ENCODE results near the gene DDAH2. TPM values are rescaled to one million over a fixed set of nuclear protein-coding genes. Genes with fewer than 3 reads are reported as not detected.

The DDAH2 gene
- total and polyA plus RNA-seq, 10 of the 15 experiments (the other 5 are each of a cell fraction or from before 2014, with no cell fraction given) = 0.35 to 9.9 (median 6.2) TPM

DNA sequence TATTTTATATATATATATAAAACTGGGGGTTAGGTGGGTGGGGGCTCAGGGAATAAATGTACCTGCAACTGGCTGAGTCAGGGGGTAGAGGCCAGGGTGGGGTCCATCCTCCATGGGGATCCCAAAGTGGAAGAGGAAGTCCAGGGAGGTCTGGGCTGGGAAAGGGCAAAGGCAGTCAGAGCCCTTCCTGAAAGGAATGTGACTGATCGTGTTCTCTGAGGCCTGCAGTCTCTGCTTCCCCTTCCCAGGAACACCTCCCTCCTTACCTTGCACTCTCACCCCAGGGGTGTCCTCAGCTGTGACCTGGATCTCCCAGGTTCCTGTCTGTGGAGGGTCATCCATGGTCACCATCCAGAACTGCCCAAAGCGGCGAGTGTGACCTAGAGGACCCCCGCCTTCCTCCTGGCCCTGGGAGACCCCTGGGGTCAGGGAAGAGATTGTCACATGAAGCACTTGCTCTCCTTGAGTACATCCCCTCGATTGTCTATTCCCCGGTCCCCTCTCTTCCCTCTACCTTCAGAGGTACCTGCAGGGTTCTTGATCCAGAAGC lies 38.1 kb upstream of the DDAH2 start:
- Histone ChIP-seq H3K36me3 (ENCODE audit: control insufficient read depth in 2 of 2, insufficient read depth in 2 of 2, low read length in 1 of 2) (no peaks in the 10 kb centered on the region), H2AFZ (ENCODE audit: control insufficient read depth, low read depth, low read length) (no peak overlapping the region), H3K79me2 (ENCODE audit: control insufficient read depth, insufficient read depth, low read length) (no peaks in the 10 kb centered on the region), H3K4me2 (ENCODE audit: control insufficient read depth, insufficient read depth) (no peak overlapping the region), H3K27ac (ENCODE audit: control insufficient read depth, insufficient read depth) (no peak overlapping the region), H3K9me3 (replicated peaks; ENCODE audit: control insufficient read depth, insufficient read depth, low read length) (no peaks in the 10 kb centered on the region), H3K4me1 (ENCODE audit: control insufficient read depth, insufficient read depth, low read length) (no peaks in the 10 kb centered on the region), H3K4me3 (no peak overlapping the region), H3K27me3 (replicated peaks in 1 of 2; ENCODE audit: control insufficient read depth in 2 of 2, insufficient read depth in 2 of 2, low read length in 1 of 2) (no peaks in the 10 kb centered on the region), H4K20me1 (ENCODE audit: control insufficient read depth, insufficient read depth) (no peaks in the 10 kb centered on the region), H3K9ac (ENCODE audit: control insufficient read depth, insufficient read depth, low read length) (no peak overlapping the region)
- ChIA-PET POLR2A (no interaction called here), SMC1A (ENCODE audit: uncharacterized antibody, unreplicated experiment) (interaction anchor here (1.6 kb wide), 1 partner anchor 30 kb away, joined by 3 read pairs; no protein-coding TSS in a partner anchor), RAD21 (ENCODE audit: unreplicated experiment) (no interaction called here), CTCF (interaction anchor here (9.2 kb wide), 1 partner anchor 33 kb away, joined by 208 read pairs; the partner anchor contains the start of genes CLIC1, DDAH2 and MSH5)
- intact Hi-C loops (cut with micrococcal nuclease; ENCODE audit: unreplicated experiment) = no loop called here
- BruUV-seq (replicated peaks) = no TSS peak
- FAIRE-seq (no peak), ATAC-seq (no peak), DNase-seq (ENCODE audit: low read depth, low spot score) (no peak)
- 78% methylated on average over 6 of the region's 6 CpGs for WGBS (ENCODE audit: insufficient coverage, insufficient replicate concordance, low lambda C conversion rate, missing lambda C conversion rate)
- TF ChIP-seq ATF3 (IDR thresholded peaks at IDR 0.05; ENCODE audit: borderline replicate concordance, extremely low read depth, low read depth, low read length) (no peak), ZBED1 (IDR thresholded peaks at IDR 0.05; ENCODE audit: borderline replicate concordance) (no peak), RUNX3 (IDR thresholded peaks at IDR 0.05; ENCODE audit: low read length) (no peak), CEBPB (IDR thresholded peaks at IDR 0.05; ENCODE audit: borderline replicate concordance in 1 of 2, low read depth in 2 of 2, low read length in 2 of 2) (no peak), EGR1 (IDR thresholded peaks at IDR 0.05; ENCODE audit: borderline replicate concordance in 1 of 2, low read depth in 2 of 2, low read length in 2 of 2) (no peak), ZNF217 (IDR thresholded peaks at IDR 0.05) (no peak), CHD2 (IDR thresholded peaks at IDR 0.05; ENCODE audit: borderline replicate concordance, low read depth, low read length) (no peak), NFXL1 (IDR thresholded peaks at IDR 0.05; ENCODE audit: borderline replicate concordance) (no peak), MYB (IDR thresholded peaks at IDR 0.05; ENCODE audit: borderline replicate concordance, low read depth, low read length) (no peak), PML (IDR thresholded peaks at IDR 0.05; ENCODE audit: low read length) (no peak), HCFC1 (IDR thresholded peaks at IDR 0.05; ENCODE audit: low read length) (no peak)
- TF ChIP-seq, protein P1, sequence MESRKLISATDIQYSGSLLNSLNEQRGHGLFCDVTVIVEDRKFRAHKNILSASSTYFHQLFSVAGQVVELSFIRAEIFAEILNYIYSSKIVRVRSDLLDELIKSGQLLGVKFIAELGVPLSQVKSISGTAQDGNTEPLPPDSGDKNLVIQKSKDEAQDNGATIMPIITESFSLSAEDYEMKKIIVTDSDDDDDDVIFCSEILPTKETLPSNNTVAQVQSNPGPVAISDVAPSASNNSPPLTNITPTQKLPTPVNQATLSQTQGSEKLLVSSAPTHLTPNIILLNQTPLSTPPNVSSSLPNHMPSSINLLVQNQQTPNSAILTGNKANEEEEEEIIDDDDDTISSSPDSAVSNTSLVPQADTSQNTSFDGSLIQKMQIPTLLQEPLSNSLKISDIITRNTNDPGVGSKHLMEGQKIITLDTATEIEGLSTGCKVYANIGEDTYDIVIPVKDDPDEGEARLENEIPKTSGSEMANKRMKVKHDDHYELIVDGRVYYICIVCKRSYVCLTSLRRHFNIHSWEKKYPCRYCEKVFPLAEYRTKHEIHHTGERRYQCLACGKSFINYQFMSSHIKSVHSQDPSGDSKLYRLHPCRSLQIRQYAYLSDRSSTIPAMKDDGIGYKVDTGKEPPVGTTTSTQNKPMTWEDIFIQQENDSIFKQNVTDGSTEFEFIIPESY (IDR thresholded peaks at IDR 0.05) = no peak
- TF ChIP-seq, protein P2, sequence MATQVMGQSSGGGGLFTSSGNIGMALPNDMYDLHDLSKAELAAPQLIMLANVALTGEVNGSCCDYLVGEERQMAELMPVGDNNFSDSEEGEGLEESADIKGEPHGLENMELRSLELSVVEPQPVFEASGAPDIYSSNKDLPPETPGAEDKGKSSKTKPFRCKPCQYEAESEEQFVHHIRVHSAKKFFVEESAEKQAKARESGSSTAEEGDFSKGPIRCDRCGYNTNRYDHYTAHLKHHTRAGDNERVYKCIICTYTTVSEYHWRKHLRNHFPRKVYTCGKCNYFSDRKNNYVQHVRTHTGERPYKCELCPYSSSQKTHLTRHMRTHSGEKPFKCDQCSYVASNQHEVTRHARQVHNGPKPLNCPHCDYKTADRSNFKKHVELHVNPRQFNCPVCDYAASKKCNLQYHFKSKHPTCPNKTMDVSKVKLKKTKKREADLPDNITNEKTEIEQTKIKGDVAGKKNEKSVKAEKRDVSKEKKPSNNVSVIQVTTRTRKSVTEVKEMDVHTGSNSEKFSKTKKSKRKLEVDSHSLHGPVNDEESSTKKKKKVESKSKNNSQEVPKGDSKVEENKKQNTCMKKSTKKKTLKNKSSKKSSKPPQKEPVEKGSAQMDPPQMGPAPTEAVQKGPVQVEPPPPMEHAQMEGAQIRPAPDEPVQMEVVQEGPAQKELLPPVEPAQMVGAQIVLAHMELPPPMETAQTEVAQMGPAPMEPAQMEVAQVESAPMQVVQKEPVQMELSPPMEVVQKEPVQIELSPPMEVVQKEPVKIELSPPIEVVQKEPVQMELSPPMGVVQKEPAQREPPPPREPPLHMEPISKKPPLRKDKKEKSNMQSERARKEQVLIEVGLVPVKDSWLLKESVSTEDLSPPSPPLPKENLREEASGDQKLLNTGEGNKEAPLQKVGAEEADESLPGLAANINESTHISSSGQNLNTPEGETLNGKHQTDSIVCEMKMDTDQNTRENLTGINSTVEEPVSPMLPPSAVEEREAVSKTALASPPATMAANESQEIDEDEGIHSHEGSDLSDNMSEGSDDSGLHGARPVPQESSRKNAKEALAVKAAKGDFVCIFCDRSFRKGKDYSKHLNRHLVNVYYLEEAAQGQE (IDR thresholded peaks at IDR 0.05; ENCODE audit: low read depth, low read length) = no peak
- in situ Hi-C loops (cut with MboI) = no loop called here
